Endothelial cell of umbilical vein (primary cell): ENCODE data around the gene CCDC81. TPM values are rescaled to one million over a fixed set of nuclear protein-coding genes. Genes with fewer than 3 reads are reported as not detected.

ENCODE experiments used
- BruUV-seq: library from RNA; stranded (reverse); fragments of 400-500 nt; replicated peaks from 2 replicates; lab custom pipeline; 2021; lab: Mats Ljungman, UMichigan
- CTCF ChIA-PET: fragments of 300-600, 350-600 bp; sonication (Branson Sonifier 250); formaldehyde crosslinking; loops from one replicate; lab custom pipeline; 2021; ENCODE audit warnings: antibody characterized with exemption, inconsistent platforms; lab: Charles Lee
- POLR2A ChIA-PET: fragments of 300-600, 350-600 bp; sonication (Branson Sonifier 250); formaldehyde crosslinking; loops from one replicate; lab custom pipeline; 2021; ENCODE audit warnings: antibody characterized with exemption, inconsistent platforms; lab: Charles Lee
- DNase-seq: peaks from one replicate; pipeline ENCODE4 v3.0.0-alpha.2; 2011; ENCODE audit warnings: low read depth, low spot score
- FAIRE-seq: peaks from 2 replicates; lab custom pipeline; 2011; peaks lifted over from hg19 to GRCh38; lab: Jason Lieb, UNC
- H2AFZ ChIP-seq: 2 replicates; pipeline ENCODE4 v1.6.0; 2012; ENCODE audit warnings: low read depth, low read length, control low read depth, inconsistent platforms
- H3K27ac ChIP-seq: 2 replicates; pipeline ENCODE4 v1.5.1; 2011; ENCODE audit warnings: low read depth, mild to moderate bottlenecking, control low read depth, low read length, moderate library complexity; ENCODE audit not compliant: insufficient read depth
- H3K27me3 ChIP-seq, 2 experiments: 2 replicates each; pipeline versions ENCODE4 v1.6.0 to v1.6.1; 2011; ENCODE audit warnings: low read length in 2 of 2, mixed read lengths in 1 of 2; ENCODE audit not compliant: control insufficient read depth in 2 of 2, insufficient read depth in 2 of 2
- H3K36me3 ChIP-seq, 2 experiments: 2 replicates in 1 of 2; 3 replicates in 1 of 2; pipeline ENCODE4 v1.5.1; 2011; ENCODE audit warnings: low read length in 2 of 2, mild to moderate bottlenecking in 1 of 2, moderate library complexity in 1 of 2; ENCODE audit not compliant: control insufficient read depth in 2 of 2, insufficient read depth in 2 of 2; ENCODE audit errors: extremely low read depth in 1 of 2
- H3K4me1 ChIP-seq: 3 replicates; pipeline ENCODE4 v1.5.1; 2011; ENCODE audit warnings: mild to moderate bottlenecking, low read length; ENCODE audit not compliant: control insufficient read depth, insufficient read depth; ENCODE audit errors: extremely low read depth
- H3K4me2 ChIP-seq: 2 replicates; pipeline ENCODE4 v1.6.1; 2011; ENCODE audit warnings: low read length, control low read depth, mixed read lengths; ENCODE audit not compliant: insufficient read depth
- H3K4me3 ChIP-seq, 3 experiments: fragments of 200-600 bp in 1 of 3; sonication (generic), shearing (Covaris generic) in 1 of 3; replicated peaks in 1 of 3; 2 replicates each; pipeline ENCODE4 v1.5.1; 2011 to 2016; ENCODE audit warnings: control low read depth in 3 of 3, low read length in 3 of 3, mild to moderate bottlenecking in 2 of 3, inconsistent platforms in 1 of 3, low read depth in 1 of 3, moderate library complexity in 1 of 3; ENCODE audit not compliant: insufficient read depth in 1 of 3
- H3K79me2 ChIP-seq: 2 replicates; pipeline ENCODE4 v1.6.0; 2012; ENCODE audit warnings: low read length, inconsistent platforms; ENCODE audit not compliant: control insufficient read depth, insufficient read depth
- H3K9ac ChIP-seq: replicated peaks from 2 replicates; pipeline ENCODE3; 2011; ENCODE audit warnings: low read length, control low read depth; ENCODE audit not compliant: insufficient read depth; ENCODE audit errors: extremely low read depth
- H3K9me1 ChIP-seq: replicated peaks from 3 replicates; pipeline ENCODE4 v1.6.0; 2011; ENCODE audit warnings: mild to moderate bottlenecking, low read length; ENCODE audit not compliant: control insufficient read depth, insufficient read depth; ENCODE audit errors: extremely low read depth
- H3K9me3 ChIP-seq: replicated peaks from 2 replicates; pipeline ENCODE4 v1.5.1; 2012; ENCODE audit warnings: low read length, inconsistent platforms; ENCODE audit not compliant: control insufficient read depth, insufficient read depth
- H4K20me1 ChIP-seq: replicated peaks from 2 replicates; pipeline ENCODE3; 2011; ENCODE audit warnings: mild to moderate bottlenecking, low read length; ENCODE audit not compliant: control insufficient read depth, insufficient read depth; ENCODE audit errors: extremely low read depth
- EZH2 ChIP-seq: IDR thresholded peaks from 2 replicates; pipeline ENCODE4 v1.6.1; 2012; ENCODE audit warnings: borderline replicate concordance, low read depth, mild to moderate bottlenecking, moderate library complexity, low read length, inconsistent platforms; ENCODE audit not compliant: severe bottlenecking
- FOS ChIP-seq: IDR thresholded peaks from 2 replicates; pipeline ENCODE4 v1.6.1; 2011; ENCODE audit warnings: mild to moderate bottlenecking, low read length, moderate library complexity, borderline replicate concordance; ENCODE audit not compliant: insufficient read depth
- GATA2 ChIP-seq: IDR thresholded peaks from 2 replicates; pipeline ENCODE4 v1.7.0; 2011; ENCODE audit warnings: low read depth, mild to moderate bottlenecking, moderate library complexity, mixed read lengths, low read length; ENCODE audit not compliant: insufficient read length, insufficient read depth
- JUN ChIP-seq: IDR thresholded peaks from 2 replicates; pipeline ENCODE4 v1.6.1; 2011; ENCODE audit warnings: borderline replicate concordance, low read depth; ENCODE audit not compliant: insufficient read length, insufficient read depth
- MYC ChIP-seq: IDR thresholded peaks from one replicate; pipeline ENCODE4 v1.6.1; 2011; ENCODE audit warnings: mild to moderate bottlenecking, low read depth, low read length
- POLR2A ChIP-seq: IDR thresholded peaks from 2 replicates; pipeline ENCODE4 v1.6.1; 2012; ENCODE audit warnings: low read depth, mild to moderate bottlenecking, control low read depth, low read length
- POLR2AphosphoS5 ChIP-seq: IDR thresholded peaks from 2 replicates; pipeline ENCODE4 v1.6.1; 2012; ENCODE audit warnings: low read depth, mild to moderate bottlenecking, control low read depth, low read length, moderate library complexity; ENCODE audit not compliant: insufficient read depth
- dilution Hi-C: fragments of 300-500 bp; cut with MboI; formaldehyde crosslinking; loops from one replicate; pipeline ENCODE4 v1.15.0; 2019; ENCODE audit warnings: low sequenced_read_pairs; ENCODE audit not compliant: extremely low pct_ligation_motif_present
- intact Hi-C: fragments of 100-400 bp; cut with micrococcal nuclease; formaldehyde crosslinking; loops from one replicate; pipeline ENCODE4 v1.10.0; 2022
- polyA plus RNA-seq, 4 experiments: library from polyadenylated mRNA; depleted of rRNA in 3 of 4; stranded (reverse) in 3 of 4; unstranded in 1 of 4; fragments of >200 nt; gene quantifications; 2 replicates each; pipeline versions ENCODE4 v1.2.1 to v1.2.3, GENCODE V29; 2011 to 2012; ENCODE audit warnings: missing spikeins in 1 of 4
- total RNA-seq: library from RNA; stranded (reverse); gene quantifications from 2 replicates; pipeline ENCODE4 v1.2.3, GENCODE V29; 2021
- TF ChIP-seq, protein P1 (sequence below): IDR thresholded peaks from 2 replicates; pipeline ENCODE4 v1.6.1; 2011; ENCODE audit not compliant: insufficient read depth, insufficient read length
- TF ChIP-seq, protein P2 (sequence below), 2 donors: IDR thresholded peaks; 1 replicate in 1 of 2; 2 replicates in 1 of 2; pipeline ENCODE4 v1.5.1; 2011; ENCODE audit warnings: low read length in 2 of 2, mild to moderate bottlenecking in 2 of 2, moderate library complexity in 2 of 2, control low read depth in 1 of 2, inconsistent platforms in 1 of 2, low read depth in 1 of 2; ENCODE audit not compliant: insufficient read depth in 1 of 2; ENCODE audit errors: extremely low read depth in 1 of 2

CCDC81 gene
- total and polyA plus RNA-seq, 2 donors (not counting 3 experiments of a cell fraction or from before 2014, with no cell fraction given): 0.57 to 1.1 TPM

DNA sequence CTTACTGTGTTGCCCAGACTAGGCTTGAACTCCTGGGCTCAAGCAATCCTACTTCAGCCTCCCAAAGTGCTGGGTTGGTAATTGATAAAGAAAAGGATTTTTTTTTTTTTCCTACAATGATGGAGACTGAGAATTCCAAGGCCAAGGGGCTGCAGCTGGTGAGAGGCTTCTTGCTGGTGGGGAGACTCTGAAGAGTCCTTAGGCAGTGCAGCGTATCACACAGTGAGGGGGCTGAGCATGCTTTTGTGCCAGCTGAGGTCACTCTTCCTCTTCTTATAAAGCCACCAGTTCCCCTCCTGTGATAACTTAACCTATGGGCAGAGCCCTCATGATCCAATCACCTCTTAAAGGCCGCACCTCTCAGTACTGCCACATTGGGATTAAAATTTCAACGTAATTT lies 28.2 kb upstream of the CCDC81 start:
- Histone ChIP-seq H3K4me3 (no peak overlapping the region), H3K4me1 (no peaks in the 10 kb centered on the region), H3K4me2 (no peak overlapping the region), H3K27me3 (no peaks in the 10 kb centered on the region), H3K27ac (no peak overlapping the region), H2AFZ (no peak overlapping the region), H3K9ac (no peak overlapping the region), H3K9me3 (no peaks in the 10 kb centered on the region), H3K9me1 (no peaks in the 10 kb centered on the region), H3K79me2 (peaks cover 2% of the 10 kb centered on the region), H4K20me1 (no peaks in the 10 kb centered on the region), H3K36me3 (no peaks in the 10 kb centered on the region)
- POLR2A ChIA-PET: no interaction called here
- CTCF ChIA-PET: interaction anchor here (1.3 to 1.9 kb wide), 2 partner anchors 9 to 14 kb away, joined by 3 to 4 read pairs; no protein-coding TSS in a partner anchor
- FAIRE-seq (no peak), DNase-seq (no peak)
- no TSS peak for BruUV-seq
- intact Hi-C loops (no loop called here), dilution Hi-C loops (no loop called here)
- TF ChIP-seq POLR2A: no peak
- no peak for TF ChIP-seq POLR2AphosphoS5
- no peak for TF ChIP-seq JUN
- TF ChIP-seq GATA2: no peak
- no peak for TF ChIP-seq FOS
- no peak for TF ChIP-seq EZH2
- TF ChIP-seq, protein P1, sequence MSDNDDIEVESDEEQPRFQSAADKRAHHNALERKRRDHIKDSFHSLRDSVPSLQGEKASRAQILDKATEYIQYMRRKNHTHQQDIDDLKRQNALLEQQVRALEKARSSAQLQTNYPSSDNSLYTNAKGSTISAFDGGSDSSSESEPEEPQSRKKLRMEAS: no peak
- TF ChIP-seq, protein P2, sequence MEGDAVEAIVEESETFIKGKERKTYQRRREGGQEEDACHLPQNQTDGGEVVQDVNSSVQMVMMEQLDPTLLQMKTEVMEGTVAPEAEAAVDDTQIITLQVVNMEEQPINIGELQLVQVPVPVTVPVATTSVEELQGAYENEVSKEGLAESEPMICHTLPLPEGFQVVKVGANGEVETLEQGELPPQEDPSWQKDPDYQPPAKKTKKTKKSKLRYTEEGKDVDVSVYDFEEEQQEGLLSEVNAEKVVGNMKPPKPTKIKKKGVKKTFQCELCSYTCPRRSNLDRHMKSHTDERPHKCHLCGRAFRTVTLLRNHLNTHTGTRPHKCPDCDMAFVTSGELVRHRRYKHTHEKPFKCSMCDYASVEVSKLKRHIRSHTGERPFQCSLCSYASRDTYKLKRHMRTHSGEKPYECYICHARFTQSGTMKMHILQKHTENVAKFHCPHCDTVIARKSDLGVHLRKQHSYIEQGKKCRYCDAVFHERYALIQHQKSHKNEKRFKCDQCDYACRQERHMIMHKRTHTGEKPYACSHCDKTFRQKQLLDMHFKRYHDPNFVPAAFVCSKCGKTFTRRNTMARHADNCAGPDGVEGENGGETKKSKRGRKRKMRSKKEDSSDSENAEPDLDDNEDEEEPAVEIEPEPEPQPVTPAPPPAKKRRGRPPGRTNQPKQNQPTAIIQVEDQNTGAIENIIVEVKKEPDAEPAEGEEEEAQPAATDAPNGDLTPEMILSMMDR (IDR thresholded peaks at IDR 0.05; ENCODE audit: extremely low read depth in 1 of 2, insufficient read depth in 1 of 2, low read depth in 1 of 2, low read length in 2 of 2): no peak
- TF ChIP-seq MYC: no peak
